ENCODE measurements around the gene CFAP45. TPM values are rescaled to one million over a fixed set of nuclear protein-coding genes. Genes with fewer than 3 reads are reported as not detected.

CFAP45 gene
- total and polyA plus RNA-seq, 12 donors: 0.17 to 1.5 (median 0.56) TPM

GRCh38 chr1:159845751-159846629, 54.0 kb downstream of the CFAP45 start:
- DNase-seq (no peak), ATAC-seq (no peak)
- Histone ChIP-seq H3K27ac (no peak overlapping the region), H3K9me3 (no peaks in the 10 kb centered on the region), H3K27me3 (no peaks in the 10 kb centered on the region), H3K4me3 (no peak overlapping the region), H3K36me3 (no peaks in the 10 kb centered on the region), H3K4me1 (peaks cover 0 to 25% (median 0%) of the 10 kb centered on the region in 9 donors)
- WGBS, 2 donors: 90% methylated on average over 13 of the region's 13 CpGs
- no peak for TF ChIP-seq CTCF (IDR thresholded peaks at IDR 0.05)
- intact Hi-C loops (cut with DNase I): no loop called here

- 87 to 94% methylated on average over 4 of the region's 4 CpGs for WGBS, 2 donors
- Histone ChIP-seq H3K27me3 (no peaks in the 10 kb centered on the region), H3K4me3 (no peak overlapping the region), H3K9me3 (no peaks in the 10 kb centered on the region), H3K4me1 (peaks cover 0 to 5% (median 0%) of the 10 kb centered on the region in 9 donors), H3K27ac (no peak overlapping the region), H3K36me3 (peaks cover 0 to 12% (median 0%) of the 10 kb centered on the region in 9 donors)
- DNase-seq: no peak
- no peak for ATAC-seq
- intact Hi-C loops (cut with DNase I): no loop called here
- no peak for TF ChIP-seq CTCF (IDR thresholded peaks at IDR 0.05)
These were observed 56.5 kb downstream of the CFAP45 start for GRCh38 chr1:159843459-159843858.

- Histone ChIP-seq H3K27ac (no peak overlapping the region), H3K4me1 (no peaks in the 10 kb centered on the region), H3K9me3 (no peaks in the 10 kb centered on the region), H3K27me3 (no peaks in the 10 kb centered on the region), H3K4me3 (no peak overlapping the region), H3K36me3 (peaks cover 0 to 26% (median 0%) of the 10 kb centered on the region in 9 donors)
- WGBS, 2 donors: 70 to 75% methylated on average over 2 of the region's 2 CpGs
- intact Hi-C loops (cut with DNase I): no loop called here
- peak in 3 of 8 donors; percentile 19 to 54 (median 46) for ATAC-seq
- no peak for TF ChIP-seq CTCF (IDR thresholded peaks at IDR 0.05)
- no peak for DNase-seq
These were observed 58.2 kb downstream of the CFAP45 start for GRCh38 chr1:159841749-159842148.

- DNase-seq (no peak), ATAC-seq (no peak)
- intact Hi-C loops (cut with DNase I): loop anchor here in 2 of 10 donors (2.0 to 5.0 kb wide), 3 partner anchors 20 to 98 kb away; no protein-coding TSS in a partner anchor
- Histone ChIP-seq H3K27me3 (no peaks in the 10 kb centered on the region), H3K4me3 (no peak overlapping the region), H3K36me3 (peaks cover 0 to 33% (median 0%) of the 10 kb centered on the region in 9 donors), H3K4me1 (no peaks in the 10 kb centered on the region), H3K27ac (no peak overlapping the region), H3K9me3 (no peaks in the 10 kb centered on the region)
- WGBS, 2 donors: 93 to 95% methylated on average over 5 of the region's 5 CpGs
- no peak for TF ChIP-seq CTCF (IDR thresholded peaks at IDR 0.05)
These were observed 60.7 kb downstream of the CFAP45 start for GRCh38 chr1:159839116-159839849.

Measured in heart right ventricle (tissue), 16 donors.